Measurements from ENCODE around the gene HOXB6.

Gene HOXB6

GRCh38 chr17:48577946-48578615, 26.7 kb downstream of the HOXB6 start, which contains the start of gene HOXB4:
HOXB4 (minus strand) TSS chr17:48578350; CDS start chr17:48578319, 31 bp downstream.
- DNase-seq, result no peak

DNA sequence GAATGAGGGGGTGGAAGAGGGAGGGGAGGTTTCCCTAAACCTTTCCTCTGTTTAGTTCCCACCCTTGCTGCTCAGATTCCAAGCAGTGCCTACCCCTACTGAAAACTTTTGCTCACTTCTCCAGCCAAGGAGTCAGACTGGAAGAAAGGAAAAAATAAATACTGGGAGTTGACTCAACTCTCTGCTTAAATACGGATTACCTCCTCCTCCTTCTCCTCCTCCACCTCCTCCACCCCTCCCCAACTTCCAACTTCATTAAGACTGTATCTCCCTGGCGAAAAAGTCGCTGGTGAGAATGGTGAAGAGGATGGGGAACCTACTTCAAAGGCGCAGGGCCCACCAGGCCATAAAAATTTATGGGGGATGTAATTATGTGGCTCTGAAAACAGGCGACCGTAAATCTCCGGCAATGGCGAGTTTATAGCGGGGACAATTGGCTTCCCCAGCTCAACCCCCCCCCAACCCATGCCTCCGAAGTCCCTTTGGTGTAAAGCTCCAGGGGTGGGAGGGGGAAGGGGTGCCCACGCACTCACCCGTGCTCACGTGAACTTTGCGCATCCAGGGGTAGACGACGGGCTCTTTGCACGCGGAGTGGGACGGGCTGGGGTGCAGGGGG, 27.3 kb downstream of the HOXB6 start:
- no peak for DNase-seq

GRCh38 chr17:48576479-48577309, 28.1 kb downstream of the HOXB6 start:
- no peak for DNase-seq

DNA sequence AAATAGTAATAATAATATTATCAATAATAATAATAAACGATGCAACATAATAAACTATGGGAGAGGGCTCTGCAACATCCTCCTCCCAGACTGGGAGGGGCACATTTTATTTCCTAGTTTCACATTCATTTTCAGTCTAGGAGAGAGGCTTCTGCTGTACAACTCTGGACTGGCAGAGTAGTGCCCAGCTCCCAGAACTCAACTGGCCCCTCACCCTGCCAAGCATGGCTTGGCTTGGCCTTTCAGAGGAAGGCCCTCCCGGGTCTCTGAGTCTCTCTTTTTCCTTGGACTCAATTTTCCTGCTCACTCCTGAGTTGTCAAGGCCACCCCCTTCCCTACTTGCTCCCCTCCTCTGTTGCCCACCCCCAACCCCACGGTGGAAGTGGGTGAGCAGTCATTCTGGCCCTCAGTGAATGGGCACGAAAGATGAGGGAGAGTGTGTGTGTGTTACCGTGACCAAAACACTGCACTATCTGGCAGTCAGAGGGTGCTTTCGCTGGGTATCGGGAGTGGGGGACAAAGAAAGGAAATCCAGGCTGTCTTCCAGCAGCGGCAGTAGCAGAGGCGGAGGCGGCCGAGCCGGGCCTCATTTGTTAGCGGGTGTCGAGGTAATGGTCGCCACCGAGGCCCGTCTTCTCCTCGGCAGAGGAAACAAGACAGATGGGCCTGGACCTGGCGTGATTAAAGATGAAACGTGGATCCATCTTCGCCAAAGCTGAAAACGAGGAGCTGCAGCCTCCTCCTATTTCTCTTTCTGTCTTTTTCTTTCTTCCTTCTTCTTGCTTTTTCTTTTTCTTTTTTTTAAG, 28.9 kb downstream of the HOXB6 start:
- no peak for DNase-seq

DNA sequence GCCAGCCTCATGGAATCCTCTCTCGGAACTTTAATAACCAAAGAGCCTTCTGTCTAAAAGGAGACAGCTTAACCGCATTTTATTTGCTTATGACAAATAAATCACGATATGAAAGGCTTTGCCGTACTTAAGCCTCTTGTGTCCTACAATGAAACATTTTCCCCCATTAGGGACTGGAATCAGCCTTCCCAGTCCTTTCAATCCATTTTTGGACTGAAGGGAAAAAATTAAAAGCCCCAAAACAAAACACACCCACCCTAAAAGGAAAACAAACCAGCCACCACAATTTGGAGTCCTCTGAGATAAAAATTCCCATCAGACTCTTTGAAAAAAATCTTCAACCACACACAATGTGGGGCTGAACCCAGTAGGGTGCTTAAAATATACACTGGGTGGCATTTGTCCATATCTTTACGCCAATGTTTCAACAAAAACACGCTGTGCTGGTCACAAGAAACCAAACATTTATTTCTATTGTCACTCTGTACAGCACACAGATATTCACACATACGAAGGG, 29.7 kb downstream of the HOXB6 start:
- no peak for DNase-seq

DNA sequence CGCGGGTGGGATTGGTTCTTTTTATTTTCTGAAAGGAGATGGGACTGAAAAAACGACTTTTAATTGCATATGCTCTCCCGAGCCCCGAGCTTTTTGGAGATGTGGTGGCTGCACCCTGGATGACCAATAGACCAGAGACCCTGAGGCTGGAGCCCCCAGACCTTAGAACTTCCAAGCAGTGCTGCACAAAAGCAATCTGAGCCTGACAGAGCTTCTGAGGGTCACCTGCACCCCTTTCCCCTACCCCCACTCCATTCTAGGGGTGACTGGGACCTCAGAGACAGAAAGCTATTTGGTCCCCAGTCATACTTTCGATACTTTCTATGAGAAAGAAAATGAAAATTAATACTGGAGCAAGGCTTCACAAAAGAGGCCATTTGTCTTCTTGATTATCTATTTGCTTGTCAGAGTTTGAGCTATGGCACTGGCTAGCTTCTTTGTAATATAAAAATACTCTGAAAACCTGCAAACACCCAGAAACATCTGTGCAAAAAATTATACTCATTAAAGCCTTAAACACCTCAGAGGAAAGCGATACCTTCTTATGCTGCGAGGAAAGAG, 30.2 kb downstream of the HOXB6 start:
- no peak for DNase-seq

- DNase-seq, result no peak
These were observed 32.9 kb downstream of the HOXB6 start for GRCh38 chr17:48571826-48572417.

DNA sequence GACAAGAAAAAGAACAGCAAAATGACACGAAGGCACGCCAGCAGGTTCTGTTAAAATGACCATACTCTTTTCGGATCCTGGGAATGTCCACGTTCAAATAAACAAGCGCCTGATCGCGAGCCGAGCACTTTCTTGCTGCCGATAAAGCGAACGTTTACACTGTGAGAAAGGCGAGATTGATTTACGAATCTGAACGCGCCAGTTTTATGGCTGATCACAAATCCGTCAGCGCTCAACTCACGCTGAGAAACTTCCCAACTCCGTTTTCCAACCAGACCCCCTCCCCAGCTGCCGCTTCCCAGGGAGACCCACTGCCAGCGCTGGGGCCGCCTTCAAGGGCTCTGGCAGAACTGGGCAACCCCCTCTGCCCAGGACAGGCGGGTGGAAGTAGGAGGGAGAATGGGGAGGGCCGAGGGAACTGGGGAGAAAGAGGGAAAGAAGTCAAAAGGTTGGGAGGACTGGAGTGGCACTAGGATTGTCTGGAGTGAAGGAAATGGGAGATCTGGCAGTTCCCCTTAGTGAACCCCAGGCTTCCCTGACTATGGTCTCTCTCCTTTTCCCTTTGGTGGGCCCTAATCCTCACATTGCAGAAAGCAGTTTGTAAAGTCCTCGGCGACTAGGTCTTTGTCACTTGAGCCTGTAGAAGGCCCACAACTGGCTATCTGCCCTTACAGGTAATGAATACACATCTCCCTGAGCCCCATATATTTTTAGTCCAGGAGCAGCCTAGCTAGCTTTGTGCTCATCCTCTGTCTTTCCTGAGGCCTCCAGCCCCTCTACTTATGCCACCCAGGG, 33.6 kb downstream of the HOXB6 start:
- no peak for DNase-seq

DNA sequence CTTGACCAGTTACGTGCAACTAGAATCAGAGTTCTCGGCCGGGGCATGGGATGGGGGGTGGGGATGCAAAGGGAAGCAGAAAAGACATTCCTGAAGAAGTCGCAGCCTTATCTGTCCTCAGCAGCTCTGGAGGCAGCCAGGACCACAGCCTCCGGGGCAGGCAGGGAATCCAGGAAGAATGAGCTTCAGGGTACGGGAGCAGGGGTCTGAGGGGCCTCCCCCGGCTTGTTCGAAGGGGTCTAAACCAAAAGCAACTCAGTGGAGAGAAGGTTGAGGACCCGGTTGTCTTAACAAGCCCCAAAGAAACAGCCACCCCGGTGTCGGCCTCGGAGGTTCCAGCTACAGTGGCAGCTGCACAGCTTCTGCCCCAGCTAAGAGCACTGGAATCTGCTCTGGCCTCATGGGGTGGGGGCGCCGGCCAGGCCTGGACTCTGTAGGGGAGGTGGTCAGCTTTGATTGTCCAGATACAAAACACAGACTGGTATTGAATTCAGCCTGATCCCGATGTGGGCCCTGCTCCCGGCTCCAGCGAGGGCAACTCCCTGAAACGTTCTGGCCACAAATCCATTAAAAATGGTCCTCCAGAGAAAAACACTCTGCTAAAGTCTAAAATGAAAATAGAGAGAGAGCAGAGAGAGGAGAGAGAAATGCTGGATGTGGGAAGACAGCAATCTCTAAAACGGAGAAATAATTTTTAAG, 34.3 kb downstream of the HOXB6 start:
- DNase-seq, result no peak

DNA sequence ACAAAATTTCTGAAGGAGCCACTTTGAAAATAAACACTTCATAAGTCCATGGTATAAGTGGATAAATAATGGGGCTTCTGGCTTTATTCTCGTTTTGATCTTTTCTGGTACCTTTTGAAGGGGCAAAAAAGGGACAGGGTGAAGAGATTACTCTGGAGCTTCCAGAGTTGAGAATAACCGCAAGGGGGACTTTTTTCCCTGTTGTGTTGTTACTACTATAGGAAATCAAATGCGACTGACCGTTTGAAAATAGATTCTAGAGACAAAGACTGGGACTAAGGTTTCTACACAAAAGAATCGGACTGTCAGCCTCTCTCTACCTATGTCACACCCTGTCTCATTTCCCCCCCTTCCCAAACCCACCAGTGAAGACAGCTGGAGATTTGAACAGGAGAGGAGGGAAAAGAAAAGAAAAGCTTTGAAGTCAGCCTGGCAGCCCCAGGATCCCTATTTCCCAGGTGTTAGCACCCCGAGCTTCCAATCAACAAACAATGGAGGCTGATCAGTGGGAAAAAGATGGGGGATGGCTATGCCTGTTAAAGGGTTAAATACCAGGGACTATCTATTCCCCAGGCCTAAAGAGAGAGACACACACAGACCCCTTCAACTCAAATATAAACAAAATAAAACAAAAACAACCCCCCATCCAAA, 35.0 kb downstream of the HOXB6 start:
- DNase-seq, result no peak

- no peak for DNase-seq
These were observed 35.6 kb downstream of the HOXB6 start for GRCh38 chr17:48569240-48569582.

- no peak for DNase-seq
These were observed 36.1 kb downstream of the HOXB6 start for GRCh38 chr17:48568499-48569239.

GRCh38 chr17:48567646-48568354, 37.0 kb downstream of the HOXB6 start:
- no peak for DNase-seq

DNA sequence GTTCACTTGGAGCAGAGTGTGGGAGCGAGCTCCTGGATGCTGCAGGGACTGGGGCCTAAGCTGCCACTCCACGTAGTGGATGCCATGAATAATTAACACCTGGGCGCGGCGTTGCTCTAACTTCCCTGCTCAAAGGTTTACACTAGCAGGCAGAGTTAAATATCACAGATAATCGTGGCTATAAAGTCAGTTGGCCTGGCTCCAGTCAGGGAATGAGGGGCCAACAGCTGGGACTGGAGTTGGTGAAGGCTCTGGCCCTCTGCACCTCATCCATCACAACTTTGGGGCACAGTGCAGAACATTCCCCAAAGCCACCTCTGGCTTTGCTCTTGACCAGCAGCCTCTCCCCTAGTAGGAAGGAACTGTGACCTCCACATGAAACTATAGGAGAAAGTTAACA, 37.6 kb downstream of the HOXB6 start:
- DNase-seq, result no peak

DNA sequence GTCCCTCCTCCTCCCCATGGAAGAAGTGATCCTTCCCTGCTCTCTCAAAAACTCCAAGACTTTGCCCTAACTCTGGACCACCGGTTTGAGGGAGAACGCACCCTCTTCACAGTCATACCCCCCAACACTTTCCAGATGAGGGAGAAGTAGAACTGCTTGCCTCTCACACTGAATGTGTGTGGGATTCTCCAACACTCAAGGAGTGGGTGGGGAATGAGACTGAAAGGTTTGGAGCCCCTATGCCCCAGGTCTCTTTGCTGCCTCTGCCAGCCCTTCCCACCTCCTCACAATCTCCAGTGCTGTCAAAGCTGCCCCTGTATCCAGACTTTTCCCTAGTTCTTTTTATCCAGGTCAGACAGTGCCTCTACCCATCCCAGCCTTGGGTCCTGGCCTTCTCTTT, 38.1 kb downstream of the HOXB6 start:
- no peak for DNase-seq

DNA sequence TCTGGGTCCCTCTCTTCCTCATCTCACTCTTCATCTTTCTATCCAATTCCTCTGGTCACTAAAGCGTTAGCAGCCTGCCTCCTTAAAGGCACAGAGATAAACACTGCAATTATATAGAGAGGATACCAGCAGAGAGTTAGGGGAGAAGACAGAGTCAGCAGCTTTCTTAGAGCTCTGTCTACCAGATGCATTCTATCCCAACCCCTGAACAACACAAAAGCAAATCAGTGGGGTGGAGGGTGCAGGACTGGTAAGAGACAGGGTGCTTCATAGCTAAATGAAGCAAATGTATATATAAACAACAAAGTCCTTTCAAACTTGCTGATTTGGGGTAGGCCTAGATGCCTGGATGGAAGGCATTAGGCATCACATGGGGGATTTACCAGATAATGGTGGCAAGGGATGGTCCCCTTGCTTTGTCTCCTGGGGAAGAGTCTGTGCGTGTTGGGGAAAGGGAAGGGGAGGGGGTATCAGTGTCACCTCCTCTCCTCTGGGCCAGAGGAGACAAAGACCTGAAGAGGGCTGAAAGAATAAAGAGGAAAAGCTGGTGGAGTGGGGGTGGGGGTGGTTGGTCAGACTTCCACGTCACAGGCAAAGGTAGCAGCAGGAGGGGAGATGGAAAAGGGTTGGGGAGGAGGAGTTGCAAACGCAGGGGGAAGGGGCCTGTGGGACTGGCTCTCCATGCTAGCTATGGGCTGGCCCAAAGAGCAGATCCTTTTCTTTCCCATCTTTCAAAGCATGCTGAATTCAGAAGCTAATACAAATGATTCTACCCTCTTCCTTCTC, 38.7 kb downstream of the HOXB6 start:
- DNase-seq, result no peak

GRCh38 chr17:48565022-48565554, 39.7 kb downstream of the HOXB6 start:
- DNase-seq, result no peak
